Fibroblast of the aortic adventitia (primary cell): ENCODE results near the gene N4BP2L2. TPM values are rescaled to one million over a fixed set of nuclear protein-coding genes. Genes with fewer than 3 reads are reported as not detected.

Experiments
- DNase-seq: peaks from one replicate; pipeline ENCODE4 v3.0.0-alpha.2; 2010; ENCODE audit warnings: low read depth
- H3K4me3 ChIP-seq: 2 replicates; pipeline ENCODE4 v1.5.1; 2011; ENCODE audit warnings: low read depth, mild to moderate bottlenecking, control low read depth, low read length, moderate library complexity
- CTCF ChIP-seq: IDR thresholded peaks from 2 replicates; pipeline ENCODE4 v1.5.1; 2011; ENCODE audit warnings: mild to moderate bottlenecking, low read length, control low read depth, inconsistent platforms; ENCODE audit not compliant: insufficient read depth
- total RNA-seq: library from RNA; depleted of rRNA; stranded (reverse); fragments of >200 nt; gene quantifications from 2 replicates; pipeline ENCODE4 v1.2.3, GENCODE V29; 2012; ENCODE audit warnings: low replicate concordance

Gene N4BP2L2
- total RNA-seq, 1 donor: 157 TPM

DNA sequence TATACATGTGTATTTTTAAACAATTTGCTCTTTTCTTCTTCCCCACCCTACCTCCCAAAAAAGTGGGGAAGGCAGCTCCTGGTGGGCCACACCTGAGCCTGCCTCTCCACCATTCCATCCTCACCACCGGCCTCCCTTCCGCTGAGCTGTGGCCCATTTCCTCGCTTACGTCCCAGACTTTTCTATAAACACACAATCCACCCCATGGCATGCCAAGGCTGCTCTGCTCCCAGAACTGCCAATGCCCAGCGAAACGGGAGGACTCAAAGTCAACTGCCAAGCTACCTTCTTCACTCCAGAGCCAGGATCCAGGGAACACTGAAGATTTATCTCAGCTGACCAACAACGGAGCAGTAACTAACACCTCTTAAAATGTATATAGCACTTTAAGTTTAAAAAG, 113.4 kb downstream of the N4BP2L2 start:
- no peak for TF ChIP-seq CTCF
- H3K4me3 ChIP-seq: no peak overlapping the region
- DNase-seq: no peak

GRCh38 chr13:32423592-32423991, 115.0 kb downstream of the N4BP2L2 start:
- DNase-seq: no peak
- no peak overlapping the region for H3K4me3 ChIP-seq
- TF ChIP-seq CTCF: no peak

DNA sequence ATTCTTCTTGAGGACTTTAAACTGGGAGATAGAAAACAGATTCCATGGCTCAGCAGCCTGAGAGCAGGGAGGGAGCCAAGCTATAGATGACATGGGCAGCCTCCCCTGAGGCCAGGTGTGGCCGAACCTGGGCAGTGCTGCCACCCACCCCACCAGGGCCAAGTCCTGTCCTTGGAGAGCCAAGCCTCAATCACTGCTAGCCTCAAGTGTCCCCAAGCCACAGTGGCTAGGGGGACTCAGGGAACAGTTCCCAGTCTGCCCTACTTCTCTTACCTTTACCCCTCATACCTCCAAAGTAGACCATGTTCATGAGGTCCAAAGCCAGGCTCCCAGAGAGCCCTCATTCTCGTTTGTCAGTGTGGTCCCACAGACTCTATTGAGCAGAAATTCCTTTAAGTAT, 118.7 kb downstream of the N4BP2L2 start:
- no peak for TF ChIP-seq CTCF
- DNase-seq: no peak
- H3K4me3 ChIP-seq: no peak overlapping the region

GRCh38 chr13:32417995-32418394, 120.6 kb downstream of the N4BP2L2 start:
- DNase-seq: no peak
- H3K4me3 ChIP-seq: no peak overlapping the region
- no peak for TF ChIP-seq CTCF

- H3K4me3 ChIP-seq: no peak overlapping the region
- peak; percentile 8 for DNase-seq
- TF ChIP-seq CTCF: peak; percentile 60
Measured at GRCh38 chr13:32415019-32415418, 123.6 kb downstream of the N4BP2L2 start.

DNA sequence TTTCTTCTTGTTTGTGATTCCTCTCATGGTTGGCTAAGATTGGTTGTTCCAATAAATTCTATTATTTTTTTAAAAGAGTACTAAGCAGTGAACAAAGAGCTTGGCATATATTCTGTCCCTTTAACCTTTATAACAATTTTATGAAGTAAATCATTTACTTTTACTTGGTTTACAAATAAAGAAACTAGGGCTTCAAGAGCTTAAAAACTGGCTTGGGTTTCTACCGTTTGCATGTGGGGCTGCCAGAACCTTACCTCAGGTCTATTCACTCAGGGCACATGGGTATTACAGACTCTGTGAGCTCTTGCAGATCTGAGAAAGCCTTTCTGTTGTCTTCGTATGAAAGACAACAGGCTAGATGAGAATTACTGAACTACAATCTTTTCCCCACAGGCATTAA, 124.0 kb downstream of the N4BP2L2 start:
- DNase-seq: no peak
- H3K4me3 ChIP-seq: no peak overlapping the region
- no peak for TF ChIP-seq CTCF

GRCh38 chr13:32413284-32413683, 125.3 kb downstream of the N4BP2L2 start:
- no peak for DNase-seq
- H3K4me3 ChIP-seq: no peak overlapping the region
- TF ChIP-seq CTCF: no peak
